WTC11 (cell line): ENCODE data around the gene AADAT. TPM values are rescaled to one million over a fixed set of nuclear protein-coding genes. Genes with fewer than 3 reads are reported as not detected.

Experiments
- ATAC-seq: fragments of 200-7000 bp; cut with Tn5 transposase; 2 replicates; pipeline ENCODE4 v1.10.0; 2021; ENCODE audit warnings: mild to moderate bottlenecking, moderate library complexity
- CTCF ChIA-PET: fragments of 300-600 bp; sonication (Branson Sonifier 250); formaldehyde crosslinking; loops from one replicate; lab custom pipeline; 2021; ENCODE audit warnings: antibody characterized with exemption; lab: Charles Lee
- POLR2A ChIA-PET: fragments of 350-600 bp; sonication (Branson Sonifier 250); formaldehyde crosslinking; loops from one replicate; lab custom pipeline; 2021; ENCODE audit warnings: antibody characterized with exemption; lab: Charles Lee
- DNase-seq: peaks from one replicate; pipeline ENCODE4 v3.0.0; 2021; ENCODE audit warnings: low spot score
- H3K27ac Mint-ChIP-seq: 2 replicates; pipeline ENCODE4 v1.8.0; 2021; ENCODE audit warnings: mixed read lengths
- H3K27me3 Mint-ChIP-seq: 2 replicates; pipeline ENCODE4 v1.8.0; 2021; ENCODE audit warnings: low read depth, mild to moderate bottlenecking, moderate library complexity, mixed read lengths
- H3K36me3 Mint-ChIP-seq: 2 replicates; pipeline ENCODE4 v1.8.0; 2021; ENCODE audit warnings: mixed read lengths
- H3K4me1 Mint-ChIP-seq: 2 replicates; pipeline ENCODE4 v1.8.0; 2022; ENCODE audit warnings: mixed read lengths
- H3K4me3 Mint-ChIP-seq: 2 replicates; pipeline ENCODE4 v1.8.0; 2021; ENCODE audit warnings: mild to moderate bottlenecking, moderate library complexity, mixed read lengths
- H3K9me3 Mint-ChIP-seq: 2 replicates; pipeline ENCODE4 v1.8.0; 2021; ENCODE audit warnings: mixed read lengths
- ATF1 ChIP-seq: sonication (generic); formaldehyde crosslinking; IDR thresholded peaks from 2 replicates; pipeline ENCODE4 v1.8.1; 2023; ENCODE audit warnings: mild to moderate bottlenecking, moderate library complexity, missing genetic modification reagents
- CBFB ChIP-seq: sonication (generic); formaldehyde crosslinking; IDR thresholded peaks from 2 replicates; pipeline ENCODE4 v1.8.1; 2022; ENCODE audit warnings: mild to moderate bottlenecking, low read depth, missing genetic modification reagents
- E2F4 ChIP-seq: sonication (generic); formaldehyde crosslinking; IDR thresholded peaks from 2 replicates; pipeline ENCODE4 v1.8.1; 2022; ENCODE audit warnings: low read depth, mild to moderate bottlenecking, moderate library complexity, missing genetic modification reagents, borderline replicate concordance
- IRF1 ChIP-seq: sonication (generic); formaldehyde crosslinking; IDR thresholded peaks from 2 replicates; pipeline ENCODE4 v1.8.0; 2023; ENCODE audit warnings: missing genetic modification reagents
- IRF2 ChIP-seq: sonication (generic); formaldehyde crosslinking; IDR thresholded peaks from 2 replicates; pipeline ENCODE4 v1.8.0; 2022; ENCODE audit warnings: low read depth, missing genetic modification reagents, borderline replicate concordance
- KAT7 ChIP-seq: sonication (generic); formaldehyde crosslinking; IDR thresholded peaks from 2 replicates; pipeline ENCODE4 v1.8.1; 2023; ENCODE audit warnings: missing genetic modification reagents, mild to moderate bottlenecking, borderline replicate concordance
- MLX ChIP-seq: sonication (generic); formaldehyde crosslinking; IDR thresholded peaks from 2 replicates; pipeline ENCODE4 v1.8.1; 2023; ENCODE audit warnings: mild to moderate bottlenecking, missing genetic modification reagents, moderate library complexity
- RORB ChIP-seq: fragments of 250-450 bp; sonication (Bioruptor Pico); IDR thresholded peaks from 2 replicates; pipeline ENCODE4 v1.9.0; 2021; ENCODE audit warnings: mild to moderate bottlenecking
- SMAD3 ChIP-seq: sonication (generic); formaldehyde crosslinking; IDR thresholded peaks from 2 replicates; pipeline ENCODE4 v1.8.0; 2022; ENCODE audit warnings: missing genetic modification reagents, mild to moderate bottlenecking, borderline replicate concordance
- SP1 ChIP-seq: sonication (generic); formaldehyde crosslinking; conservative IDR thresholded peaks from 2 replicates; pipeline ENCODE4 v1.8.1; 2022; ENCODE audit warnings: missing genetic modification reagents
- TCF7 ChIP-seq: sonication (generic); formaldehyde crosslinking; IDR thresholded peaks from 2 replicates; pipeline ENCODE4 v1.8.0; 2022; ENCODE audit warnings: mild to moderate bottlenecking, low read depth, missing genetic modification reagents, moderate library complexity
- ZNF263 ChIP-seq: sonication (generic); formaldehyde crosslinking; IDR thresholded peaks from 2 replicates; pipeline ENCODE4 v1.8.1; 2022; ENCODE audit warnings: low read depth, mild to moderate bottlenecking, moderate library complexity, missing genetic modification reagents
- ZNF425 ChIP-seq: fragments of 250-450 bp; sonication (Bioruptor Pico); conservative IDR thresholded peaks from 2 replicates; pipeline ENCODE4 v1.9.0; 2021; ENCODE audit warnings: mild to moderate bottlenecking
- ZNF671 ChIP-seq: fragments of 250-450 bp; sonication (Bioruptor Pico); IDR thresholded peaks from 2 replicates; pipeline ENCODE4 v1.8.0; 2021; ENCODE audit warnings: mild to moderate bottlenecking
- total RNA-seq: library from RNA; stranded (reverse); gene quantifications from 3 replicates; pipeline ENCODE4 v1.2.3, GENCODE V29; 2021
- TF ChIP-seq, protein P1 (sequence below): sonication (generic); formaldehyde crosslinking; conservative IDR thresholded peaks from 2 replicates; pipeline ENCODE4 v1.8.1; 2022; ENCODE audit warnings: mild to moderate bottlenecking, missing genetic modification reagents
- TF ChIP-seq, protein P2 (sequence below): fragments of 250-450 bp; sonication (Bioruptor Pico); IDR thresholded peaks from 2 replicates; pipeline ENCODE4 v1.9.0; 2021; ENCODE audit warnings: moderate library complexity, mild to moderate bottlenecking, inconsistent platforms, borderline replicate concordance
- TF ChIP-seq, protein P3 (sequence below): sonication (generic); formaldehyde crosslinking; IDR thresholded peaks from 2 replicates; pipeline ENCODE4 v1.8.1; 2023; ENCODE audit warnings: mild to moderate bottlenecking, missing genetic modification reagents, borderline replicate concordance
- TF ChIP-seq, protein P4 (sequence below): fragments of 250-450 bp; sonication (Bioruptor Pico); IDR thresholded peaks from 2 replicates; pipeline ENCODE4 v1.9.0; 2021; ENCODE audit warnings: mild to moderate bottlenecking
- TF ChIP-seq, protein P5 (sequence below): sonication (generic); formaldehyde crosslinking; IDR thresholded peaks from 2 replicates; pipeline ENCODE4 v1.8.1; 2023; ENCODE audit warnings: mild to moderate bottlenecking, moderate library complexity, missing genetic modification reagents
- TF ChIP-seq, protein P6 (sequence below): sonication (generic); formaldehyde crosslinking; IDR thresholded peaks from 2 replicates; pipeline ENCODE4 v1.8.0; 2022; ENCODE audit warnings: mild to moderate bottlenecking, missing genetic modification reagents
- TF ChIP-seq, protein P7 (sequence below): sonication (generic); formaldehyde crosslinking; IDR thresholded peaks from 2 replicates; pipeline ENCODE4 v1.8.0; 2022; ENCODE audit warnings: mild to moderate bottlenecking, missing genetic modification reagents

AADAT gene
- total RNA-seq, 1 experiment from 2014 or later = 12.3 TPM

DNA sequence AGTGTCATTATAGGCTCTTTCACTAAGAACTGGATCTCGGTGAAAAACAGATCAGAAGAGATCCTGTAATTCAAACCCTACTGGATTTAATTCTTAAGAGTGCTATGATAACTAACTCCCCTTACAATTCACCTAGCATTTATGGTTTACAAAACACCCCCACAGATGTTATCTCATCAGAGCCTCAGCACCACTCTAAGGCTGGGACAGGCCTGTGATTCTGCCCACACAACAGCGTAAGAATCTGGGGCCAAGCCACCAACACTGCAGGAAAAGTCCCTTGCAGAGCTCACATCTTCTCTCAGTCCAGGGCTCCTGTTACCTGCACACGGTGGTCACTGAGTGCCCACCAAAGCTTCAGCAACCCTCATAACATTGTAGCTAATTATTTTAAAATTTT is 72.5 kb downstream of the AADAT start:
- no peaks in the 10 kb centered on the region for H3K27me3 Mint-ChIP-seq
- DNase-seq = no peak
- H3K4me3 Mint-ChIP-seq = no peak overlapping the region
- H3K9me3 Mint-ChIP-seq = no peaks in the 10 kb centered on the region
- no peak; the same call in 1 of the 2 replicates for ATAC-seq
- no peaks in the 10 kb centered on the region for H3K36me3 Mint-ChIP-seq
- TF ChIP-seq RORB (CRISPR knock-in tag) (no peak), TCF7 (no peak), ZNF425 (CRISPR knock-in tag) (no peak), ZNF263 (CRISPR knock-in tag) (no peak), ATF1 (CRISPR knock-in tag) (no peak), ZNF671 (CRISPR knock-in tag) (no peak), CBFB (no peak), MLX (CRISPR knock-in tag) (no peak), KAT7 (CRISPR knock-in tag) (no peak)
- TF ChIP-seq, protein P1, sequence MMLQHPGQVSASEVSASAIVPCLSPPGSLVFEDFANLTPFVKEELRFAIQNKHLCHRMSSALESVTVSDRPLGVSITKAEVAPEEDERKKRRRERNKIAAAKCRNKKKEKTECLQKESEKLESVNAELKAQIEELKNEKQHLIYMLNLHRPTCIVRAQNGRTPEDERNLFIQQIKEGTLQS (CRISPR knock-in tag) = no peak
- TF ChIP-seq, protein P2, sequence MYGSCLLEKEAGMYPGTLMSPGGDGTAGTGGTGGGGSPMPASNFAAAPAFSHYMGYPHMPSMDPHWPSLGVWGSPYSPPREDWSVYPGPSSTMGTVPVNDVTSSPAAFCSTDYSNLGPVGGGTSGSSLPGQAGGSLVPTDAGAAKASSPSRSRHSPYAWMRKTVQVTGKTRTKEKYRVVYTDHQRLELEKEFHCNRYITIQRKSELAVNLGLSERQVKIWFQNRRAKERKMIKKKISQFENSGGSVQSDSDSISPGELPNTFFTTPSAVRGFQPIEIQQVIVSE (CRISPR knock-in tag) = no peak
- TF ChIP-seq, protein P3, sequence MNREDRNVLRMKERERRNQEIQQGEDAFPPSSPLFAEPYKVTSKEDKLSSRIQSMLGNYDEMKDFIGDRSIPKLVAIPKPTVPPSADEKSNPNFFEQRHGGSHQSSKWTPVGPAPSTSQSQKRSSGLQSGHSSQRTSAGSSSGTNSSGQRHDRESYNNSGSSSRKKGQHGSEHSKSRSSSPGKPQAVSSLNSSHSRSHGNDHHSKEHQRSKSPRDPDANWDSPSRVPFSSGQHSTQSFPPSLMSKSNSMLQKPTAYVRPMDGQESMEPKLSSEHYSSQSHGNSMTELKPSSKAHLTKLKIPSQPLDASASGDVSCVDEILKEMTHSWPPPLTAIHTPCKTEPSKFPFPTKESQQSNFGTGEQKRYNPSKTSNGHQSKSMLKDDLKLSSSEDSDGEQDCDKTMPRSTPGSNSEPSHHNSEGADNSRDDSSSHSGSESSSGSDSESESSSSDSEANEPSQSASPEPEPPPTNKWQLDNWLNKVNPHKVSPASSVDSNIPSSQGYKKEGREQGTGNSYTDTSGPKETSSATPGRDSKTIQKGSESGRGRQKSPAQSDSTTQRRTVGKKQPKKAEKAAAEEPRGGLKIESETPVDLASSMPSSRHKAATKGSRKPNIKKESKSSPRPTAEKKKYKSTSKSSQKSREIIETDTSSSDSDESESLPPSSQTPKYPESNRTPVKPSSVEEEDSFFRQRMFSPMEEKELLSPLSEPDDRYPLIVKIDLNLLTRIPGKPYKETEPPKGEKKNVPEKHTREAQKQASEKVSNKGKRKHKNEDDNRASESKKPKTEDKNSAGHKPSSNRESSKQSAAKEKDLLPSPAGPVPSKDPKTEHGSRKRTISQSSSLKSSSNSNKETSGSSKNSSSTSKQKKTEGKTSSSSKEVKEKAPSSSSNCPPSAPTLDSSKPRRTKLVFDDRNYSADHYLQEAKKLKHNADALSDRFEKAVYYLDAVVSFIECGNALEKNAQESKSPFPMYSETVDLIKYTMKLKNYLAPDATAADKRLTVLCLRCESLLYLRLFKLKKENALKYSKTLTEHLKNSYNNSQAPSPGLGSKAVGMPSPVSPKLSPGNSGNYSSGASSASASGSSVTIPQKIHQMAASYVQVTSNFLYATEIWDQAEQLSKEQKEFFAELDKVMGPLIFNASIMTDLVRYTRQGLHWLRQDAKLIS (CRISPR knock-in tag) = no peak
- TF ChIP-seq, protein P4, sequence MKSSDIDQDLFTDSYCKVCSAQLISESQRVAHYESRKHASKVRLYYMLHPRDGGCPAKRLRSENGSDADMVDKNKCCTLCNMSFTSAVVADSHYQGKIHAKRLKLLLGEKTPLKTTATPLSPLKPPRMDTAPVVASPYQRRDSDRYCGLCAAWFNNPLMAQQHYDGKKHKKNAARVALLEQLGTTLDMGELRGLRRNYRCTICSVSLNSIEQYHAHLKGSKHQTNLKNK = no peak
- TF ChIP-seq, all 79 proteins: peak for 0
- Mint-ChIP-seq H3K27ac (no peak overlapping the region), H3K4me1 (peaks cover 51% of the 10 kb centered on the region)
- POLR2A ChIA-PET = no interaction called here
- CTCF ChIA-PET = interaction anchor here (0.5 kb wide), 1 partner anchor 294 kb away, joined by 3 read pairs; no protein-coding TSS in a partner anchor

GRCh38 chr4:170015285-170015684 is 74.5 kb downstream of the AADAT start:
- Mint-ChIP-seq H3K9me3 (peaks cover 13% of the 10 kb centered on the region), H3K4me1 (peaks cover 45% of the 10 kb centered on the region)
- no peak for ATAC-seq
- TF ChIP-seq SP1 (CRISPR knock-in tag) (no peak), IRF1 (CRISPR knock-in tag) (no peak), E2F4 (CRISPR knock-in tag) (no peak), SMAD3 (CRISPR knock-in tag) (no peak), IRF2 (no peak)
- TF ChIP-seq, protein P5, sequence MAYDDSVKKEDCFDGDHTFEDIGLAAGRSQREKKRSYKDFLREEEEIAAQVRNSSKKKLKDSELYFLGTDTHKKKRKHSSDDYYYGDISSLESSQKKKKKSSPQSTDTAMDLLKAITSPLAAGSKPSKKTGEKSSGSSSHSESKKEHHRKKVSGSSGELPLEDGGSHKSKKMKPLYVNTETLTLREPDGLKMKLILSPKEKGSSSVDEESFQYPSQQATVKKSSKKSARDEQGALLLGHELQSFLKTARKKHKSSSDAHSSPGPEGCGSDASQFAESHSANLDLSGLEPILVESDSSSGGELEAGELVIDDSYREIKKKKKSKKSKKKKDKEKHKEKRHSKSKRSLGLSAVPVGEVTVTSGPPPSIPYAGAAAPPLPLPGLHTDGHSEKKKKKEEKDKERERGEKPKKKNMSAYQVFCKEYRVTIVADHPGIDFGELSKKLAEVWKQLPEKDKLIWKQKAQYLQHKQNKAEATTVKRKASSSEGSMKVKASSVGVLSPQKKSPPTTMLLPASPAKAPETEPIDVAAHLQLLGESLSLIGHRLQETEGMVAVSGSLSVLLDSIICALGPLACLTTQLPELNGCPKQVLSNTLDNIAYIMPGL (CRISPR knock-in tag) = no peak
- TF ChIP-seq, protein P6, sequence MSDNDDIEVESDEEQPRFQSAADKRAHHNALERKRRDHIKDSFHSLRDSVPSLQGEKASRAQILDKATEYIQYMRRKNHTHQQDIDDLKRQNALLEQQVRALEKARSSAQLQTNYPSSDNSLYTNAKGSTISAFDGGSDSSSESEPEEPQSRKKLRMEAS (CRISPR knock-in tag) = no peak
- TF ChIP-seq, protein P4 = no peak
- TF ChIP-seq, protein P7, sequence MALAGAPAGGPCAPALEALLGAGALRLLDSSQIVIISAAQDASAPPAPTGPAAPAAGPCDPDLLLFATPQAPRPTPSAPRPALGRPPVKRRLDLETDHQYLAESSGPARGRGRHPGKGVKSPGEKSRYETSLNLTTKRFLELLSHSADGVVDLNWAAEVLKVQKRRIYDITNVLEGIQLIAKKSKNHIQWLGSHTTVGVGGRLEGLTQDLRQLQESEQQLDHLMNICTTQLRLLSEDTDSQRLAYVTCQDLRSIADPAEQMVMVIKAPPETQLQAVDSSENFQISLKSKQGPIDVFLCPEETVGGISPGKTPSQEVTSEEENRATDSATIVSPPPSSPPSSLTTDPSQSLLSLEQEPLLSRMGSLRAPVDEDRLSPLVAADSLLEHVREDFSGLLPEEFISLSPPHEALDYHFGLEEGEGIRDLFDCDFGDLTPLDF = no peak

More at GRCh38 chr4:170015285-170015684, 74.5 kb downstream of the AADAT start:
- DNase-seq = no peak
- Mint-ChIP-seq H3K27ac (no peak overlapping the region), H3K27me3 (no peaks in the 10 kb centered on the region), H3K36me3 (peaks cover 11% of the 10 kb centered on the region), H3K4me3 (no peak overlapping the region)
- CTCF ChIA-PET = no interaction called here
- POLR2A ChIA-PET = no interaction called here
